Heart left ventricle (tissue), 13 donors: Measurements from ENCODE around the gene TRIM31.

Experiments
- CTCF ChIP-seq, 12 donors: fragments of 200-600 bp; sonication (generic) in 4 of 12; IDR thresholded peaks; one replicate each; pipeline versions ENCODE4 v1.5.0 to v1.8.0; 2018 to 2022; ENCODE audit warnings: antibody characterized with exemption in 12 of 12, mild to moderate bottlenecking in 5 of 12
- POLR2A ChIP-seq, 2 donors: fragments of 450-650 bp; IDR thresholded peaks; one replicate each; pipeline ENCODE4 v1.6.1; 2017; ENCODE audit warnings: antibody characterized with exemption in 2 of 2, mild to moderate bottlenecking in 2 of 2, moderate library complexity in 2 of 2
- donor health status: ischemic (EF 13 %, LVEDD 7.1; RV severe dilation, severe dysfunction).
- donor health status: DM: no; HTN: yes; CAD: no.
- donor health status: DM: no; HTN: no; CAD: no.
- donor health status: ischemic (EF 25% LVEDD 6.9; RV normal size, moderate dysfunction).
- donor health status: ischemic (EF 25% LVEDD 5.7; RV mildly dilated, moderate dysfunction).
- donor health status: ischemic (EF 35%, LVEDD 5.7; RV mildly dilated, moderate dysfunction).
- donor health status: nonischemic (EF 11% LVEDD 7.7; RV severe dilation, severe dysfunction).
- donor health status: DM: yes; HTN: yes; CAD: no.
- donor health status: PGD.
- donor health status: ischemic (EF 29% LVEDD 5.4; RV normal size, mild dysfunction).
- donor health status: nonischemic (EF 23%, LVEDD 6.1; RV moderate dilation, normal function).

- TF ChIP-seq CTCF (IDR thresholded peaks at IDR 0.05) (no peak), POLR2A (IDR thresholded peaks at IDR 0.05) (no peak)
Measured at GRCh38 chr6:30156262-30156599, 43.3 kb upstream of the TRIM31 start.
